GM12891 (cell line): ENCODE results near the gene NRGN.

Experiments
- POLR2A ChIP-seq: IDR thresholded peaks from 2 replicates; pipeline ENCODE4 v1.6.1; 2011; ENCODE audit warnings: low read depth, low read length, control low read depth
- POU2F2 ChIP-seq: IDR thresholded peaks from 2 replicates; pipeline ENCODE4 v1.6.1; 2011; ENCODE audit warnings: low read depth, mild to moderate bottlenecking, control low read depth, low read length, moderate library complexity

GRCh38 chr11:124737638-124738305, 2.0 kb upstream of the NRGN start:
- TF ChIP-seq POLR2A: no peak
- no peak for TF ChIP-seq POU2F2
